Endothelial cell (in vitro differentiated cells): ENCODE results near the gene SENP7. TPM values are rescaled to one million over a fixed set of nuclear protein-coding genes. Genes with fewer than 3 reads are reported as not detected.

Experiments used
- DNase-seq: peaks from one replicate; pipeline ENCODE4 v3.0.0; 2021; ENCODE audit warnings: low spot score
- H3K27ac Mint-ChIP-seq: one replicate; pipeline ENCODE4 v1.8.0; 2021; ENCODE audit warnings: mixed read lengths, inconsistent platforms; ENCODE audit not compliant: unreplicated experiment
- H3K27me3 Mint-ChIP-seq: one replicate; pipeline ENCODE4 v1.8.0; 2021; ENCODE audit warnings: mild to moderate bottlenecking, moderate library complexity, mixed read lengths, inconsistent platforms; ENCODE audit not compliant: unreplicated experiment
- H3K36me3 Mint-ChIP-seq: one replicate; pipeline ENCODE4 v1.8.0; 2021; ENCODE audit warnings: mild to moderate bottlenecking, low read depth, mixed read lengths, inconsistent platforms; ENCODE audit not compliant: unreplicated experiment
- H3K4me1 Mint-ChIP-seq: one replicate; pipeline ENCODE4 v1.8.0; 2021; ENCODE audit warnings: mild to moderate bottlenecking, mixed read lengths, inconsistent platforms; ENCODE audit not compliant: unreplicated experiment
- H3K4me3 Mint-ChIP-seq: one replicate; pipeline ENCODE4 v1.8.0; 2021; ENCODE audit warnings: mild to moderate bottlenecking, mixed read lengths, inconsistent platforms; ENCODE audit not compliant: unreplicated experiment
- H3K9me3 Mint-ChIP-seq: one replicate; pipeline ENCODE4 v1.8.0; 2021; ENCODE audit warnings: mixed read lengths, inconsistent platforms; ENCODE audit not compliant: unreplicated experiment
- total RNA-seq: library from RNA; stranded (reverse); fragmentation: NEBNext Ultra II Directional; extraction: Animal tissue kit (Norgen Biotek cat#: 25700); gene quantifications from one replicate; pipeline ENCODE4 v1.2.1, GENCODE V29; 2021; ENCODE audit not compliant: unreplicated experiment
- TF ChIP-seq, protein P1 (sequence below): fragments of 200-600 bp; sonication (generic); IDR thresholded peaks from one replicate; pipeline ENCODE4 v1.5.0; 2021; ENCODE audit warnings: antibody characterized with exemption; ENCODE audit not compliant: unreplicated experiment

SENP7 gene
- total RNA-seq, 1 donor from 2014 or later = 36.6 TPM

- Mint-ChIP-seq H3K27ac (no peak overlapping the region), H3K4me1 (peaks cover 12% of the 10 kb centered on the region), H3K27me3 (peaks cover 12% of the 10 kb centered on the region), H3K36me3 (peaks cover 13% of the 10 kb centered on the region), H3K9me3 (no peaks in the 10 kb centered on the region), H3K4me3 (no peak overlapping the region)
- no peak for DNase-seq
- TF ChIP-seq, protein P1, sequence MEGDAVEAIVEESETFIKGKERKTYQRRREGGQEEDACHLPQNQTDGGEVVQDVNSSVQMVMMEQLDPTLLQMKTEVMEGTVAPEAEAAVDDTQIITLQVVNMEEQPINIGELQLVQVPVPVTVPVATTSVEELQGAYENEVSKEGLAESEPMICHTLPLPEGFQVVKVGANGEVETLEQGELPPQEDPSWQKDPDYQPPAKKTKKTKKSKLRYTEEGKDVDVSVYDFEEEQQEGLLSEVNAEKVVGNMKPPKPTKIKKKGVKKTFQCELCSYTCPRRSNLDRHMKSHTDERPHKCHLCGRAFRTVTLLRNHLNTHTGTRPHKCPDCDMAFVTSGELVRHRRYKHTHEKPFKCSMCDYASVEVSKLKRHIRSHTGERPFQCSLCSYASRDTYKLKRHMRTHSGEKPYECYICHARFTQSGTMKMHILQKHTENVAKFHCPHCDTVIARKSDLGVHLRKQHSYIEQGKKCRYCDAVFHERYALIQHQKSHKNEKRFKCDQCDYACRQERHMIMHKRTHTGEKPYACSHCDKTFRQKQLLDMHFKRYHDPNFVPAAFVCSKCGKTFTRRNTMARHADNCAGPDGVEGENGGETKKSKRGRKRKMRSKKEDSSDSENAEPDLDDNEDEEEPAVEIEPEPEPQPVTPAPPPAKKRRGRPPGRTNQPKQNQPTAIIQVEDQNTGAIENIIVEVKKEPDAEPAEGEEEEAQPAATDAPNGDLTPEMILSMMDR = no peak
Measured at GRCh38 chr3:101383156-101383575, 129.8 kb downstream of the SENP7 start.

DNA sequence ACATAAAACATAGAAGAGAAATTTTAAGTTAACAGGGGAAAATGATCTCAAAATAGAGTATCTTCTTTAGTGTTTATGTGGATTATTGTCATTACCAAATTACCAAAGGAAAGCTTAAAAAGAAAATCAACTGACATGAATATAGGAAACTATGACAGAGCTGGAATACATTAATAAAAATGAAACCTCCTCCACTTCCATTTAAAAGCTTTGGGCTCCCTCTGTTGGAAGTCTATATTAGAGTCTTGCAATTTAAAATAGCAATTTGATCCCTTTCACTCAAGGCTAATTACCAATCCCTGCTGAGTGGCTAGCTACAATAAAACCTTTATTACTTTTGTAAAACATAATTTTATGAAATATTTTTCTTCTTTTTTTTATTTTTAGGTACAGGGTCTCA, 131.2 kb downstream of the SENP7 start:
- no peak overlapping the region for H3K27ac Mint-ChIP-seq
- H3K36me3 Mint-ChIP-seq = peaks cover 12% of the 10 kb centered on the region
- H3K4me1 Mint-ChIP-seq = peaks cover 17% of the 10 kb centered on the region
- TF ChIP-seq, protein P1 = no peak
- no peaks in the 10 kb centered on the region for H3K9me3 Mint-ChIP-seq
- H3K4me3 Mint-ChIP-seq = no peak overlapping the region
- peaks cover 7% of the 10 kb centered on the region for H3K27me3 Mint-ChIP-seq
- no peak for DNase-seq

DNA sequence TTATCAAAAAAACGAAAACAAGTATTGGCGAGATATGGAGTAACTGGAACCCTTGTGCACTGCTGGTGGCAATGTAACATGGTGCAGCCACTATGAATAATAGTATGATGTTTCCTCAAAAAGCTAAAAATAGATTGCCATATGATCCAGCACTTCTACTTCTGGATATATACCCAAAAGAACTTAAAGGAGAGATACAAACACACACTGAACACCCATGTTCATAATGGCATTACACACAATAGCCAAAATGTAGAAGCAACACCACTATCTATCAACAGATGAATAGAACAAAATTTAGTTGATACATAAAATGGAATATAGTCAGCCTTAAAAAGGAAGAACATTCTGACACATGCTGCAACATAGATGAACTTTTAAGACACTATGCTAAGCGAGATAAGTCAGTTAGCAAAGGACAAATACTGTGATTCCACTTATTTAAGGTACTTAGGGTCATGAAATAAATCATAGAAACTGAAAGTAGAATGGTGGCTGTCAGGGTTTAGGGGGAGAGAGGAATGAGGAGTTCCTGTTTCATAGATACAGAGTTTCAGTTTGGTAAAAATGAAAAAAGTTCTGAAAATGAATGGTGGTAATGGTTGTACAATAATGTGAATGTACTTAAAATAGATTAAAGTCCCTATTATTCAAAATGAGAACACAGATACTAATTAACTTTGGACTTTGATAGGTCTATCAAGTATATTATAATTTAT, 133.2 kb downstream of the SENP7 start:
- no peaks in the 10 kb centered on the region for H3K27me3 Mint-ChIP-seq
- DNase-seq = no peak
- no peaks in the 10 kb centered on the region for H3K9me3 Mint-ChIP-seq
- H3K4me3 Mint-ChIP-seq = no peak overlapping the region
- TF ChIP-seq, protein P1 = no peak
- H3K27ac Mint-ChIP-seq = no peak overlapping the region
- peaks cover 12% of the 10 kb centered on the region for H3K36me3 Mint-ChIP-seq
- peaks cover 8% of the 10 kb centered on the region for H3K4me1 Mint-ChIP-seq

DNA sequence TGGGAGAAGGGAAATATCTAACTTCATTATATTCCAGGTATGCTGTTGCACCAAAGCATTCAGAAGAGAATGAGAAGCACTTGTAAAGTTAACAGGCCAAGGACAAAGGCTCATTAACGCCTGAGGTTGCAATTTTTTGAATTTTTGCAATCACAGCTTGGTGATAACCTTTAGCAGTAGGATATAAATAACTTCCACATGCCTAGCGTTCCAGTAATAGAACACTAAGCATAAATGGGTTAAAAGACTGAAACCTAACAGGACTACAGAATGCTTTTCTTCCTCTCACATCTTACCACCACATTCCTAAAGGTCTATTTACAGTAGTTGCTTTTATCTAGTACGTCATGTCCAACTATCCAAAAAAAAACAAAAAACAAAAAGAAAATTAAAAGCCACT, 135.2 kb downstream of the SENP7 start:
- Mint-ChIP-seq H3K27ac (no peak overlapping the region), H3K27me3 (no peaks in the 10 kb centered on the region), H3K4me1 (peaks cover 8% of the 10 kb centered on the region), H3K4me3 (no peak overlapping the region), H3K9me3 (no peaks in the 10 kb centered on the region), H3K36me3 (peaks cover 7% of the 10 kb centered on the region)
- TF ChIP-seq, protein P1 = no peak
- DNase-seq = no peak

DNA sequence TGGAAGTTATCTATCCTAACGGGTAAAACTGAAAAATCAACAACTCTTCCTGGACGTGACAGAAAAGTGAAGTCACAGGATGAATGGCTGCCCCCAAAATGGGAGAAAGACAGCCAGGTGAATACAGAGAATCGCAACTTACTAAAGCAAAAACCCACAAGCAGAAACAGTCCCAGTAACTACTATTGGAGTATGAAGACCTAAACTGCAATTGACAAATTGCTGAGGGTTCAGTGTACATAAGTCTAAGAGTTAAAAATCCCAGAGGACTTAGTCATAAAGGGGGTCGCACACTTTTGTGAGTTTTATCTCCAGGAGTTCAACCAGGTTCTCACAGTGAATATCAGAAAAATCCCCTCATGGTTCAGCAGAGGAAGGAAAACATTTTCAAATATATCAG, 135.8 kb downstream of the SENP7 start:
- Mint-ChIP-seq H3K27ac (no peak overlapping the region), H3K9me3 (no peaks in the 10 kb centered on the region), H3K4me1 (peaks cover 8% of the 10 kb centered on the region), H3K4me3 (no peak overlapping the region), H3K27me3 (no peaks in the 10 kb centered on the region), H3K36me3 (peaks cover 7% of the 10 kb centered on the region)
- TF ChIP-seq, protein P1 = no peak
- DNase-seq = no peak
